Sigmoid colon (tissue), 4 donors: ENCODE results near the gene SPAG16.

ENCODE experiments used
- EP300 ChIP-seq, 4 donors: sonication (generic); formaldehyde crosslinking; IDR thresholded peaks; one replicate each; pipeline ENCODE4 v1.6.1; 2017; ENCODE audit warnings: antibody characterized with exemption in 4 of 4
- POLR2A ChIP-seq, 2 donors: fragments of 450-650 bp; IDR thresholded peaks; one replicate each; pipeline ENCODE4 v1.6.1; 2016; ENCODE audit warnings: antibody characterized with exemption in 2 of 2, mild to moderate bottlenecking in 2 of 2, moderate library complexity in 2 of 2
- TF ChIP-seq, protein P1 (sequence below), 4 experiments: fragments of 450-650 bp in 3 of 4; fragments of 200-600 bp in 1 of 4; IDR thresholded peaks; one replicate each; pipeline ENCODE4 v1.5.1; 2016 to 2019; ENCODE audit warnings: antibody characterized with exemption in 4 of 4, mild to moderate bottlenecking in 3 of 4, moderate library complexity in 2 of 4

DNA sequence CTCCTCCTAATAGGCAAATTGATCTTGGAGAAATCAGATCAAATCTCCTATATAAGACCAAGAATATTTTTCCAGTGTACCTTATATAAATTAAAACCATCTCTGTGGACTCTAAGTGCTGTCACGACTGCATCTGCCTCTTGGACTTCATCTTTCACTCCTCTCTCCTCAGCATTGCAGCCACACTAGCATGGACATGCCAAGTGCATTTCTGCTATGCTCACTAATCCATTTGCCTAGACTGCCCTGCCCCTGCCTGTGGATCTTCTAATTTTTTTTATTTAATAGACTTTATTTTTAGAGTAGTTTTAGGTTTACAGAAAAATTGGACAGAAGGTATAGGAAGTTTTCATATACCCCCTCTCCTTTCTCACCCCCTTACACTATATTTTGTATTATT lies 979.9 kb downstream of the SPAG16 start:
- TF ChIP-seq, protein P1, sequence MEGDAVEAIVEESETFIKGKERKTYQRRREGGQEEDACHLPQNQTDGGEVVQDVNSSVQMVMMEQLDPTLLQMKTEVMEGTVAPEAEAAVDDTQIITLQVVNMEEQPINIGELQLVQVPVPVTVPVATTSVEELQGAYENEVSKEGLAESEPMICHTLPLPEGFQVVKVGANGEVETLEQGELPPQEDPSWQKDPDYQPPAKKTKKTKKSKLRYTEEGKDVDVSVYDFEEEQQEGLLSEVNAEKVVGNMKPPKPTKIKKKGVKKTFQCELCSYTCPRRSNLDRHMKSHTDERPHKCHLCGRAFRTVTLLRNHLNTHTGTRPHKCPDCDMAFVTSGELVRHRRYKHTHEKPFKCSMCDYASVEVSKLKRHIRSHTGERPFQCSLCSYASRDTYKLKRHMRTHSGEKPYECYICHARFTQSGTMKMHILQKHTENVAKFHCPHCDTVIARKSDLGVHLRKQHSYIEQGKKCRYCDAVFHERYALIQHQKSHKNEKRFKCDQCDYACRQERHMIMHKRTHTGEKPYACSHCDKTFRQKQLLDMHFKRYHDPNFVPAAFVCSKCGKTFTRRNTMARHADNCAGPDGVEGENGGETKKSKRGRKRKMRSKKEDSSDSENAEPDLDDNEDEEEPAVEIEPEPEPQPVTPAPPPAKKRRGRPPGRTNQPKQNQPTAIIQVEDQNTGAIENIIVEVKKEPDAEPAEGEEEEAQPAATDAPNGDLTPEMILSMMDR (IDR thresholded peaks at IDR 0.05): no peak
- TF ChIP-seq POLR2A (IDR thresholded peaks at IDR 0.05) (no peak), EP300 (IDR thresholded peaks at IDR 0.05) (no peak)
